Esophagus muscularis mucosa (tissue), 3 donors: ENCODE data around the gene CD79A.

Source experiments
- POLR2A ChIP-seq: fragments of 450-650 bp; IDR thresholded peaks from one replicate; pipeline ENCODE4 v1.6.1; 2017; ENCODE audit warnings: antibody characterized with exemption, moderate library complexity, mild to moderate bottlenecking, low read depth
- POLR2AphosphoS5 ChIP-seq, 2 donors: sonication (generic); formaldehyde crosslinking; IDR thresholded peaks; one replicate each; pipeline ENCODE4 v1.6.1; 2017; ENCODE audit warnings: antibody characterized with exemption in 2 of 2
- TF ChIP-seq, protein P1 (sequence below), 3 experiments: fragments of 200-600 bp in 2 of 3; fragments of 450-650 bp in 1 of 3; sonication (generic) in 2 of 3; IDR thresholded peaks; one replicate each; pipeline ENCODE4 v1.5.1; 2017 to 2019; ENCODE audit warnings: antibody characterized with exemption in 3 of 3, mild to moderate bottlenecking in 2 of 3, moderate library complexity in 1 of 3

DNA sequence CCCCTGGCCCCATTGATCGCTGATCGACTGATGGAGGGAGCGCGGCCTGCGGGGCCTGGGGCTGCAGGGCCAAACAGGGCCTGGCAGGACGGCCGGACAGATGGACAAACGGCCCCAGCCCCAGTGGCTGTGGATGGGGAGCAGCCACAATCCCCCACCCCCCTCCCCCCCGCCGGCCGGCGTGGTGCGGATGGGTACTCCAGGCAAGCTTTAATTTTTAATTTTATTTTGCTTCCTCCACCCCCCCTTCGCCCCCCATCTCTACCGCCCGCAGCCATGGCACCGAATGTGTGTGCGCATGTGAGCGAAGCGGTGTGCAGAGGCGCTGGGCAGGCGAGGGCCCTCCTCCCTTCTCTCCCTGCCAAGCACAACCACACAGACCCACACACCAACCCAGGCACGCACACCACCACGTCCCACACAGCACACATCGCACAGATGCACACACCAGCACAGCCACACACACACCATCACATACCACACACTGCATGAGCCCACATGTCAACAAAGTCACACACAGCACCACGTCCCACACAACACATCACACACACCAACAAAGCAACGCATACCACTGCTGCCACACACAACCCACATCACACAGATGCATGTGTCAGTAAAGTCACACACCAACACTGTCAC is 38.8 kb downstream of the CD79A start:
- no peak for TF ChIP-seq POLR2AphosphoS5 (IDR thresholded peaks at IDR 0.05)
- no peak for TF ChIP-seq POLR2A
- TF ChIP-seq, protein P1, sequence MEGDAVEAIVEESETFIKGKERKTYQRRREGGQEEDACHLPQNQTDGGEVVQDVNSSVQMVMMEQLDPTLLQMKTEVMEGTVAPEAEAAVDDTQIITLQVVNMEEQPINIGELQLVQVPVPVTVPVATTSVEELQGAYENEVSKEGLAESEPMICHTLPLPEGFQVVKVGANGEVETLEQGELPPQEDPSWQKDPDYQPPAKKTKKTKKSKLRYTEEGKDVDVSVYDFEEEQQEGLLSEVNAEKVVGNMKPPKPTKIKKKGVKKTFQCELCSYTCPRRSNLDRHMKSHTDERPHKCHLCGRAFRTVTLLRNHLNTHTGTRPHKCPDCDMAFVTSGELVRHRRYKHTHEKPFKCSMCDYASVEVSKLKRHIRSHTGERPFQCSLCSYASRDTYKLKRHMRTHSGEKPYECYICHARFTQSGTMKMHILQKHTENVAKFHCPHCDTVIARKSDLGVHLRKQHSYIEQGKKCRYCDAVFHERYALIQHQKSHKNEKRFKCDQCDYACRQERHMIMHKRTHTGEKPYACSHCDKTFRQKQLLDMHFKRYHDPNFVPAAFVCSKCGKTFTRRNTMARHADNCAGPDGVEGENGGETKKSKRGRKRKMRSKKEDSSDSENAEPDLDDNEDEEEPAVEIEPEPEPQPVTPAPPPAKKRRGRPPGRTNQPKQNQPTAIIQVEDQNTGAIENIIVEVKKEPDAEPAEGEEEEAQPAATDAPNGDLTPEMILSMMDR (IDR thresholded peaks at IDR 0.05), result no peak
